NCI-H774 (cell line): Measurements from ENCODE around the gene MSRB3.
A peak's percentile ranks its signal among the peaks of the same experiment; 100 is the strongest.
"Not testable (repeated sequence)": the region's sequence is repeated elsewhere in the genome, so short reads cannot be mapped to it uniquely, and the experiment has no call there.

Experiments
- DNase-seq: peaks from one replicate; lab custom pipeline; 2025; lab: John Stamatoyannopoulos, UW

The MSRB3 gene

GRCh38 chr12:65278576-65279368 lies at the start of gene MSRB3:
TSS of gene MSRB3 (plus strand) at chr12:65278683. CDS start at chr12:65308580, 29,897 bp downstream.
- no peak for DNase-seq

- DNase-seq = no peak
Observed at GRCh38 chr12:65229441-65229840, 49.0 kb upstream of the MSRB3 start.

- DNase-seq = peak; percentile 8
Observed at GRCh38 chr12:65232476-65233077, 45.9 kb upstream of the MSRB3 start.

- DNase-seq = no peak
Observed at GRCh38 chr12:65237153-65237552, 41.3 kb upstream of the MSRB3 start.

- no peak for DNase-seq
Observed at GRCh38 chr12:65238609-65239008, 39.9 kb upstream of the MSRB3 start.

- DNase-seq = no peak
Observed at GRCh38 chr12:65248656-65249633, 29.5 kb upstream of the MSRB3 start.

GRCh38 chr12:65252515-65252914 lies 26.0 kb upstream of the MSRB3 start:
- DNase-seq = no peak

GRCh38 chr12:65257986-65258385 lies 20.5 kb upstream of the MSRB3 start:
- no peak for DNase-seq

GRCh38 chr12:65259501-65259900 lies 19.0 kb upstream of the MSRB3 start:
- no peak for DNase-seq

- no peak for DNase-seq
Observed at GRCh38 chr12:65263777-65264176, 14.7 kb upstream of the MSRB3 start.

GRCh38 chr12:65266408-65266807 lies 12.1 kb upstream of the MSRB3 start:
- DNase-seq = no peak

GRCh38 chr12:65269603-65270002 lies 8.9 kb upstream of the MSRB3 start:
- no peak for DNase-seq

GRCh38 chr12:65274602-65275272 lies 3.7 kb upstream of the MSRB3 start:
- no peak for DNase-seq

GRCh38 chr12:65275627-65276026 lies 2.9 kb upstream of the MSRB3 start:
- no peak for DNase-seq

- DNase-seq = no peak
Observed at GRCh38 chr12:65276916-65277530, 1.5 kb upstream of the MSRB3 start.

GRCh38 chr12:65277994-65278575 lies 398 bp upstream of the MSRB3 start:
- no peak for DNase-seq

GRCh38 chr12:65279369-65280112 lies 1.1 kb downstream of the MSRB3 start:
- no peak for DNase-seq

- no peak for DNase-seq
Observed at GRCh38 chr12:65280306-65280705, 1.8 kb downstream of the MSRB3 start.

GRCh38 chr12:65282840-65283239 lies 4.4 kb downstream of the MSRB3 start:
- DNase-seq = no peak

- not testable (repeated sequence) for DNase-seq
Observed at GRCh38 chr12:65285532-65285931, 7.0 kb downstream of the MSRB3 start.
